K562 (cell line): ENCODE results near the gene ZNF692. TPM values are rescaled to one million over a fixed set of nuclear protein-coding genes. Genes with fewer than 3 reads are reported as not detected.

Source experiments
- CREM ChIP-seq: IDR thresholded peaks from 2 replicates; pipeline ENCODE4 v1.6.1; 2014; ENCODE audit warnings: antibody characterized with exemption, low read depth
- CXXC5 ChIP-seq: fragments of 250-450 bp; sonication (Bioruptor Pico); IDR thresholded peaks from 2 replicates; pipeline ENCODE4 v1.8.0; 2022; ENCODE audit warnings: inconsistent platforms, mild to moderate bottlenecking, moderate library complexity
- ELF4 ChIP-seq: fragments of 450-650 bp; formaldehyde crosslinking; IDR thresholded peaks from 2 replicates; pipeline ENCODE4 v1.4.0; 2022; ENCODE audit warnings: missing genetic modification characterization
- HNRNPLL ChIP-seq: fragments of 200-400 bp; formaldehyde crosslinking; IDR thresholded peaks from 2 replicates; pipeline ENCODE4 v1.6.1; 2017; ENCODE audit warnings: low read length, low read depth, mild to moderate bottlenecking; ENCODE audit not compliant: poor library complexity, severe bottlenecking
- KHSRP ChIP-seq: fragments of 450-650 bp; IDR thresholded peaks from 2 replicates; pipeline ENCODE4 v1.6.1; 2017
- MLLT1 ChIP-seq, 2 experiments: fragments of 450-650 bp; IDR thresholded peaks; 2 replicates each; pipeline ENCODE4 v1.6.1; 2016
- NR3C1 ChIP-seq: sonication (generic); formaldehyde crosslinking; IDR thresholded peaks from 2 replicates; pipeline ENCODE4 v1.8.1; 2022; ENCODE audit warnings: missing genetic modification reagents
- SMARCA5 ChIP-seq: fragments of 450-650 bp; IDR thresholded peaks from 2 replicates; pipeline ENCODE4 v1.6.1; 2016
- TCF7 ChIP-seq: sonication (generic); IDR thresholded peaks from 2 replicates; pipeline ENCODE4 v1.6.1; 2016; ENCODE audit warnings: antibody characterized with exemption, borderline replicate concordance
- TRIM24 ChIP-seq, 2 experiments: fragments of 450-650 bp; IDR thresholded peaks; 2 replicates each; pipeline ENCODE4 v1.6.1; 2016
- ZBTB40 ChIP-seq, 2 experiments: fragments of 450-650 bp in 1 of 2; sonication (generic) in 1 of 2; formaldehyde crosslinking in 1 of 2; IDR thresholded peaks; 2 replicates each; pipeline versions ENCODE4 v1.7.1 to v1.9.0; 2016 to 2022; ENCODE audit warnings: inconsistent platforms in 1 of 2, mild to moderate bottlenecking in 1 of 2, missing genetic modification reagents in 1 of 2
- ZNF408 ChIP-seq: fragments of 250-450 bp; sonication (Bioruptor Pico); IDR thresholded peaks from 2 replicates; pipeline ENCODE4 v1.4.0; 2020; ENCODE audit warnings: low read depth, mild to moderate bottlenecking, moderate library complexity
- ZNF75A ChIP-seq: fragments of 450-650 bp; formaldehyde crosslinking; IDR thresholded peaks from 2 replicates; pipeline ENCODE4 v1.4.0; 2020; ENCODE audit warnings: mild to moderate bottlenecking
- ZSCAN29 ChIP-seq: fragments of 450-650 bp; IDR thresholded peaks from 2 replicates; pipeline ENCODE4 v1.6.1; 2017
- polyA plus RNA-seq, 8 experiments: library from polyadenylated mRNA; depleted of rRNA in 4 of 8; stranded (reverse) in 5 of 8; unstranded in 3 of 8; fragments of >200 nt; fragmentation: Nextera tagmentation in 2 of 8; fragmentation: Illumina TruSeq in 1 of 8; extraction: Ambion mirVana in 2 of 8; extraction: Trizol in 1 of 8; gene quantifications; 2 replicates each; pipeline versions ENCODE4 v1.2.1 to v1.2.3, GENCODE V29; 2011 to 2014; ENCODE audit warnings: inconsistent platforms in 1 of 8, missing spikeins in 1 of 8
- total RNA-seq, 7 experiments: library from RNA; depleted of rRNA in 6 of 7; stranded (reverse); fragments of >200 nt in 6 of 7; fragmentation: Illumina TruSeq in 2 of 7; extraction: Trizol in 2 of 7; gene quantifications; 2 replicates each; pipeline versions ENCODE4 v1.2.1 to v1.2.3, GENCODE V29; 2011 to 2021; ENCODE audit warnings: low replicate concordance in 1 of 7
- TF ChIP-seq, protein P1 (sequence below): fragments of 200-800 bp; sonication (Bioruptor generic); IDR thresholded peaks from 2 replicates; pipeline ENCODE4 v1.6.1; 2017; ENCODE audit warnings: missing genetic modification characterization, missing compliant biosample characterization

ZNF692 gene
- total and polyA plus RNA-seq, 9 of the 15 experiments (the other 6 are each of a cell fraction or from before 2014, with no cell fraction given): 8.4 to 143 (median 55.9) TPM

DNA sequence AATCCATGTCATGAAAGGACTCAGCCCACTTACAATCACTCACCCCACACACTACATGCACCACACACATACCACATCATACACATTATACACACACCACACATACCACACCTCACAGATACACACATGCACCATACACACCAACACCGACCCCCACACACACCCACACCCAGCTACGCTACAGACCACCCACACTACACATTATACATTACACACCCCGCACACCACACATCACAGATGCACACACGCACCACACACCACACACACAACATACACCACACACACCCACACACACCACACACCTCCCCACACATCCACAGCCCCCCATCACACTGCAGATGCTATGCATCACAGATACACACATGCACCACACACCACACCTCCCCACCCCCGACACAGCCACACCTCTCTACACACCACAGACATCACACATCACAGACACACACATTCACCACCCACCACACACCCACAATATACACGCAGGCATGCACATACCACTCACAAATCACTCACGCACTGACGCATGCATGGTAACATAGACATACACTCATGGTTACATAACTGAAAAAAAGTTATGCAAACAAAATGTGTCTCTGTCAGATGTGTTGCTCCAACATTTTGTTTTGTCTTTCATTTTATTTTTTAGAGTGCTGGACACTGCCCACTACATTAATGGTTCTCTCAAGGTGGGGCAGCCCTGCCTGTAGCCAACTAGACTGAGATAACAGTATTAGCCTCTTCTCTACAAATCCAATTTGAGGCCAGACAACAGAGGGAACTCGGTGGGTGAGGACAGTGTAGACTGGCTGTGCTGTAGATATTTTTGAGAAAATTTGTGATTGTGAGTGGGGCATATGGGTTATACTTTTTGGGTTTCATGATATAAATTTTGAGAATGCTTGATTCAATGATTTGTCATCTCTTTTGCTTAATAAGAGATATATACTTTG, 31.9 kb upstream of the ZNF692 start (continued):
- TF ChIP-seq ZNF408 (CRISPR knock-in tag) (no peak), CXXC5 (CRISPR knock-in tag) (peak; percentile 28; the same call in 1 of the 2 replicates), HNRNPLL (no peak), ZBTB40 (IDR thresholded peaks at IDR 0.05) (peak; percentile 42; the same call in 1 of the 2 replicates), ZBTB40 (CRISPR knock-in tag; IDR thresholded peaks at IDR 0.05) (peak; percentile 46; the same call in 1 of the 2 replicates), MLLT1 (IDR thresholded peaks at IDR 0.05) (peak; percentile 48 to 76; a peak in 3 of 4 replicates), KHSRP (no peak), ELF4 (CRISPR knock-in tag) (peak; percentile 86), TRIM24 (IDR thresholded peaks at IDR 0.05) (peak in 1 of 2 experiments; percentile 29; a peak in 1 of 4 replicates), TCF7 (no peak), NR3C1 (no peak), CREM (0 out of 2 replicates have a peak, but pooled peaks have one; percentile 10), ZNF75A (CRISPR knock-in tag) (0 out of 2 replicates have a peak, but pooled peaks have one; percentile 22), ZSCAN29 (peak; percentile 55), SMARCA5 (peak; percentile 67; the same call in 1 of the 2 replicates)
- TF ChIP-seq, protein P1, sequence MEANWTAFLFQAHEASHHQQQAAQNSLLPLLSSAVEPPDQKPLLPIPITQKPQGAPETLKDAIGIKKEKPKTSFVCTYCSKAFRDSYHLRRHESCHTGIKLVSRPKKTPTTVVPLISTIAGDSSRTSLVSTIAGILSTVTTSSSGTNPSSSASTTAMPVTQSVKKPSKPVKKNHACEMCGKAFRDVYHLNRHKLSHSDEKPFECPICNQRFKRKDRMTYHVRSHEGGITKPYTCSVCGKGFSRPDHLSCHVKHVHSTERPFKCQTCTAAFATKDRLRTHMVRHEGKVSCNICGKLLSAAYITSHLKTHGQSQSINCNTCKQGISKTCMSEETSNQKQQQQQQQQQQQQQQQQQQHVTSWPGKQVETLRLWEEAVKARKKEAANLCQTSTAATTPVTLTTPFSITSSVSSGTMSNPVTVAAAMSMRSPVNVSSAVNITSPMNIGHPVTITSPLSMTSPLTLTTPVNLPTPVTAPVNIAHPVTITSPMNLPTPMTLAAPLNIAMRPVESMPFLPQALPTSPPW (CRISPR knock-in tag): no peak
